GF-D8 (cell line): ENCODE data around the gene SPECC1.

Source experiments
- DNase-seq: peaks from one replicate; lab custom pipeline; 2025; lab: John Stamatoyannopoulos, UW

The SPECC1 gene

GRCh38 chr17:20273741-20274500 is 264.8 kb downstream of the SPECC1 start:
- no peak for DNase-seq

GRCh38 chr17:20275653-20276052 is 266.5 kb downstream of the SPECC1 start:
- no peak for DNase-seq

GRCh38 chr17:20276421-20276820 is 267.3 kb downstream of the SPECC1 start:
- DNase-seq = no peak

- no peak for DNase-seq
Observed at GRCh38 chr17:20278805-20279204, 269.6 kb downstream of the SPECC1 start.

- no peak for DNase-seq
Observed at GRCh38 chr17:20279631-20280030, 270.5 kb downstream of the SPECC1 start.

- DNase-seq = no peak
Observed at GRCh38 chr17:20280051-20280450, 270.9 kb downstream of the SPECC1 start.

GRCh38 chr17:20280851-20281250 is 271.7 kb downstream of the SPECC1 start:
- no peak for DNase-seq

GRCh38 chr17:20281860-20282259 is 272.7 kb downstream of the SPECC1 start:
- no peak for DNase-seq

GRCh38 chr17:20282526-20283308 is 273.6 kb downstream of the SPECC1 start:
- no peak for DNase-seq

- no peak for DNase-seq
Observed at GRCh38 chr17:20284022-20284421, 274.9 kb downstream of the SPECC1 start.

GRCh38 chr17:20284570-20285295 is 275.6 kb downstream of the SPECC1 start:
- DNase-seq = no peak

GRCh38 chr17:20289984-20290383 is 280.8 kb downstream of the SPECC1 start:
- DNase-seq = no peak

- no peak for DNase-seq
Observed at GRCh38 chr17:20291853-20292252, 282.7 kb downstream of the SPECC1 start.

- DNase-seq = no peak
Observed at GRCh38 chr17:20293501-20293900, 284.3 kb downstream of the SPECC1 start.

GRCh38 chr17:20294120-20294519 is 285.0 kb downstream of the SPECC1 start:
- no peak for DNase-seq

GRCh38 chr17:20299013-20299412 is 289.9 kb downstream of the SPECC1 start:
- DNase-seq = no peak

- no peak for DNase-seq
Observed at GRCh38 chr17:20300436-20300934, 291.3 kb downstream of the SPECC1 start.

GRCh38 chr17:20302246-20302917 is 293.2 kb downstream of the SPECC1 start:
- no peak for DNase-seq

GRCh38 chr17:20304961-20305360 is 295.8 kb downstream of the SPECC1 start:
- DNase-seq = no peak

GRCh38 chr17:20306924-20307323 is 297.8 kb downstream of the SPECC1 start:
- DNase-seq = no peak

- no peak for DNase-seq
Observed at GRCh38 chr17:20307326-20307910, 298.3 kb downstream of the SPECC1 start.

GRCh38 chr17:20310481-20310880 is 301.3 kb downstream of the SPECC1 start:
- no peak for DNase-seq
